ENCODE results near the gene SLX4. TPM values are rescaled to one million over a fixed set of nuclear protein-coding genes. Genes with fewer than 3 reads are reported as not detected.
"Not testable (repeated sequence)": the region's sequence is repeated elsewhere in the genome, so short reads cannot be mapped to it uniquely, and the experiment has no call there.

Gene SLX4
- total RNA-seq, 1 experiment from 2014 or later: 5.1 TPM

DNA sequence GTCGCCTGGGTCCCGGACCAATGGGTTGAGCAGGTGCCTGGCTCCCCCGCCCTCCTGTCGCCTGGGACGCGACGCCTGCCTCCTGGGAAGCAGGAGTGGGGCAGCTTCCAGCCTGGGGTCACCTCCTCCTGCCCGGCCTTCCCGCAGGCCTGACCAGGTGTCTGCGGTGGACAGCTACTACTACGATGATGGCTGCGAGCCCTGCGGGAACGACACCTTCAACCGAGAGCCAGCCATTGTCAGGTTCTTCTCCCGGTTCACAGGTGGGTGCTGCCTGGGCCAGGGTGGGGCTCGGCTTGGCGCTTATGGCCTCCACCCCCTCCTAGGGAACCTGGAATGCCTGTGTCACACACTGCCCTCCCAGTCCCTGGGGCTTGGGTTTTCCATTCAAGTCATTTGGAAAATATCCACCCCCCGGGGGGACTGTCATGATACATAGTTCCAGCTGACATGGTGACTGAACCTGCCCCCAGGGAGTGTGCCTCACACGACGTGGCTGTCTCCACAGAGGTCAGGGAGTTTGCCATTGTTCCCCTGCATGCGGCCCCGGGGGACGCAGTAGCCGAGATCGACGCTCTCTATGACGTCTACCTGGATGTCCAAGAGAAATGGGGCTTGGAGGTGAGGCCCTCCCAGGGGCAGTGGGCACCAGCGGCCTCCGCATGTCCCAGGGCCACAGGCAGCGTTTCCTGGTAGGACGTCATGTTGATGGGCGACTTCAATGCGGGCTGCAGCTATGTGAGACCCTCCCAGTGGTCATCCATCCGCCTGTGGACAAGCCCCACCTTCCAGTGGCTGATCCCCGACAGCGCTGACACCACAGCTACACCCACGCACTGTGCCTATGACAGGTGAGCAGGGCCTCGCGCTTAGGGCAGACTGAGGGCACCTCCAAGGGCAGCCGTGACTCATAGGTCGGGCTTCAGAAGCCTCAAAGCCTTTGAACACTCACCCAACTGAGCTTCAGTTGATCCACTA, 45.4 kb upstream of the SLX4 start:
- DNase-seq (no peak), ATAC-seq (no peak)
- intact Hi-C loops (cut with micrococcal nuclease): no loop called here
- ChIA-PET CTCF (no interaction called here), POLR2A (ENCODE audit: unreplicated experiment) (no interaction called here)
- Histone ChIP-seq H3K27me3 (ENCODE audit: low read length) (no peaks in the 10 kb centered on the region), H3K27ac (ENCODE audit: low read length) (no peak overlapping the region), H2AFZ (ENCODE audit: low read length) (no peak overlapping the region), H3K79me2 (ENCODE audit: low read length) (no peaks in the 10 kb centered on the region), H3K4me3 (ENCODE audit: low read length) (no peak overlapping the region), H3K4me2 (ENCODE audit: low read length) (no peak overlapping the region), H3K9me2 (replicated peaks; ENCODE audit: low read length) (no peaks in the 10 kb centered on the region), H3K9me3 (ENCODE audit: low read length) (no peaks in the 10 kb centered on the region), H3F3A (ENCODE audit: low read length, unreplicated experiment) (no peaks in the 10 kb centered on the region), H3K36me3 (ENCODE audit: low read depth, low read length) (peaks cover 17% of the 10 kb centered on the region; the same call in 1 of the 2 replicates), H3K4me1 (ENCODE audit: insufficient read depth, low read length) (no peaks in the 10 kb centered on the region), H4K20me1 (ENCODE audit: low read length) (no peaks in the 10 kb centered on the region), H3K9ac (ENCODE audit: low read length) (no peak overlapping the region)
- TF ChIP-seq EZH2phosphoT487 (IDR thresholded peaks at IDR 0.05; ENCODE audit: borderline replicate concordance, low read length) (no peak), CTCF (conservative IDR thresholded peaks at IDR 0.05; ENCODE audit: low read depth, low read length) (no peak), EZH2 (IDR thresholded peaks at IDR 0.05; ENCODE audit: low read length, unreplicated experiment) (no peak)
- BruUV-seq (replicated peaks): no TSS peak

DNA sequence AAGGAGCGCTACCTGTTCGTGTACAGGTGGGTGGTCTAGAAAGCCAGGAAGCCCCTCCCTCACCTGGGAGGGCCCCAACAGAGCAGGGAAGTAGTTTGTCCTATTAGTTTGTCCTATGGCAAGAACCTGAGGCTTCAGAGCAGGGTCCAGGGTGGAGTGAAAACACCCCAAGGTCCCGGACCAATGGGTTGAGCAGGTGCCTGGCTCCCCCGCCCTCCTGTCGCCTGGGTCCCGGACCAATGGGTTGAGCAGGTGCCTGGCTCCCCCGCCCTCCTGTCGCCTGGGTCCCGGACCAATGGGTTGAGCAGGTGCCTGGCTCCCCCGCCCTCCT, 44.7 kb upstream of the SLX4 start:
- CTCF ChIA-PET: not testable (repeated sequence)

GRCh38 chr16:3655396-3656159, 44.2 kb upstream of the SLX4 start:
- DNase-seq (no peak), ATAC-seq (no peak)
- CTCF ChIA-PET: no interaction called here
- Histone ChIP-seq H4K20me1 (ENCODE audit: low read length) (no peaks in the 10 kb centered on the region), H3K27ac (ENCODE audit: low read length) (no peak overlapping the region), H3K9ac (ENCODE audit: low read length) (no peak overlapping the region), H3K4me3 (ENCODE audit: low read length) (no peak overlapping the region), H3K4me2 (ENCODE audit: low read length) (no peak overlapping the region), H3F3A (ENCODE audit: low read length, unreplicated experiment) (no peaks in the 10 kb centered on the region), H3K4me1 (ENCODE audit: insufficient read depth, low read length) (no peaks in the 10 kb centered on the region), H3K36me3 (ENCODE audit: low read depth, low read length) (peaks cover 12% of the 10 kb centered on the region; the same call in 1 of the 2 replicates), H3K79me2 (ENCODE audit: low read length) (no peaks in the 10 kb centered on the region), H3K9me2 (replicated peaks; ENCODE audit: low read length) (no peaks in the 10 kb centered on the region), H3K9me3 (ENCODE audit: low read length) (no peaks in the 10 kb centered on the region), H3K27me3 (ENCODE audit: low read length) (no peaks in the 10 kb centered on the region), H2AFZ (ENCODE audit: low read length) (no peak overlapping the region)
- no TSS peak for BruUV-seq (replicated peaks)
- intact Hi-C loops (cut with micrococcal nuclease): no loop called here
- TF ChIP-seq EZH2 (IDR thresholded peaks at IDR 0.05; ENCODE audit: low read length, unreplicated experiment): no peak
- no peak for TF ChIP-seq CTCF (conservative IDR thresholded peaks at IDR 0.05; ENCODE audit: low read depth, low read length)
- POLR2A ChIA-PET (ENCODE audit: unreplicated experiment): no interaction called here

More for the DNA sequence above, 44.7 kb upstream of the SLX4 start:
- POLR2A ChIA-PET (ENCODE audit: unreplicated experiment); H3K9ac ChIP-seq (ENCODE audit: low read length); H2AFZ ChIP-seq (ENCODE audit: low read length); BruUV-seq (replicated peaks); intact Hi-C loops (cut with micrococcal nuclease); H4K20me1 ChIP-seq (ENCODE audit: low read length); H3K27ac ChIP-seq (ENCODE audit: low read length); H3K4me2 ChIP-seq (ENCODE audit: low read length); ATAC-seq; H3K27me3 ChIP-seq (ENCODE audit: low read length); H3F3A ChIP-seq (ENCODE audit: low read length, unreplicated experiment); H3K9me3 ChIP-seq (ENCODE audit: low read length); H3K4me1 ChIP-seq (ENCODE audit: insufficient read depth, low read length); H3K4me3 ChIP-seq (ENCODE audit: low read length); H3K79me2 ChIP-seq (ENCODE audit: low read length); H3K9me2 ChIP-seq (replicated peaks; ENCODE audit: low read length); DNase-seq: not testable (repeated sequence)
- peaks cover 12% of the 10 kb centered on the region; the same call in 1 of the 2 replicates for H3K36me3 ChIP-seq (ENCODE audit: low read depth, low read length)

Measured in PC-3 (cell line).